AG08395 (cell line): Measurements from ENCODE around the gene ZNF460.

Experiments
- DNase-seq: peaks from one replicate; pipeline ENCODE4 v3.0.0; 2012; ENCODE audit warnings: mixed read lengths, low spot score

ZNF460 gene

DNA sequence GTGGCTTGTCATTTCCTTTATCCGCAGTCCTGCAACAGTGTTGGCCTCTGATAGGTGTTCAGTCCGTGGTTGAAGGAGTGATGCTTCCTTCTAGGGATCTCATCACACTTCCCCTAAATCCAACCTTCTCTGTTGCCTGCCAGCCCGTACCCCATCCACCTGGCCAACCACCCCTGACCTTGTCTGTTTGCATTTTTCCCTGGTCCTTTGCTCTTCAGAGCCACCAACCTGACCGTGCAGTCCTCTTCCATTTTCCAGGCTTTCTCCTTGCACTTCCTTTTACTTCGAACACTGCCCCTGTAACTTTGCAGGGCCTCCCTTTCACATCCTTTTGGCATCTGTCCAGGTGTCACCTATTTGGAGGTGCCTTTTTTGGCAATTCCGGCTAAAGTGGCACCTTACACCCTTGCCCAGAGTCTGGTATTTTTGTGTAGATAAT is 696 bp downstream of the ZNF460 start:
- DNase-seq: no peak

DNA sequence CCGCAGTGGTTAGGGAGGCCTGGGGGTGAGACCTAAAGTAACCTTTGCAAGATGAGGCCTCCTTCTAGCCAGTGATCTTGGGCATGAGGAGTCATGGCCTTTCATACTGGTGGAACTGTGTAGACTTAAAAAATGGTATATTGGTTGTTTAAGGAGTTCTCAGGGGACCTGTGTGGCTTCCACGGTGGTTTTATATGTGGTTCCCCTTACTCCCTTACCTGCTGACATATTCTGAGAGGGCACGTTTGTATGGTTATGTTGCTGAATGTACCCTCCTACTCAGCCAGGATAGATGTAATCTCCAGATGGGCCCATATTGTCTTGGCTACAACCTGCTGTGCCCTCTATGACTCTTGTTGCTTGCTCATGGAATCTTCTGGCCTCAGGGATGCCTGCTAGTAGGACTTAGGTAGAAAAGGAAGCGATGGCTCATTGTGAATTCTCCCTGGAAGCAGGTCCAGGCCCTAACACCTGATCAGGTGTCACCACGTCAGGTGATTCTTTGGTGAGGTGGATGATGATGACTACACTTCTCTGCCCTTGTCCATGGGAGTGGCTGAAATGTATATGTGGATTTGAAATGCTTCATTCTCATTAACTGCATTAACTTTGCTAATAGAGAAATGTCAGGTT is 1.8 kb downstream of the ZNF460 start:
- no peak for DNase-seq

DNA sequence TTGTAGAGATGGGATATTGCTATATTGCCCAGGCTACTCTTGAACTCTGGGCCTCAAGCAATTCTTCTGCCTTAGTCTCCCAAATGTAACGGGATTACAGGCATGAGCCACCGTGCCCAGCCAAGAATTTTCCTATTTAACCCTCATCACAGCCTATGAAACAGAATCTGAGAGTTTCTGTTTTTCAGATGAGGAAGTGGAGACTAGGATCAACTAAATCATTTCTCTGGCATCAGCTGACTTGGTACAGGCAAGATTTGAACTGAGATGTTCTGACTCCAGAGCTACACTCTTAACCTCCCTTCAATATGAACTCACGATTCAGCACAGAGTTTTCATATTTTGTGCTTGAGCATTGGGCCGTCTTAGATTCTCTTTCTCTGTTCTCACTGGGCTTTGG is 8.1 kb downstream of the ZNF460 start:
- DNase-seq: no peak

DNA sequence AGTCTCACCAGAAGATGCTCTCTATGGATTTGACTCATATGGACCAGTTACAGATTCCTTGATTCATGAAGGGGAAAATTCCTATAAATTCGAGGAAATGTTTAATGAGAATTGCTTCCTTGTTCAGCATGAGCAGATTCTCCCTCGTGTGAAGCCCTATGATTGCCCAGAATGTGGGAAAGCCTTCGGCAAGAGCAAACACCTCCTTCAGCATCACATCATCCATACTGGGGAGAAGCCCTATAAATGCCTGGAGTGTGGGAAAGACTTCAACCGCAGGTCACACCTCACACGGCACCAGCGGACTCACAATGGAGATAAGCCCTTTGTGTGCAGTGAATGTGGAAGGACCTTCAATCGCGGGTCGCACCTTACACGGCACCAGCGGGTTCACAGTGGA is 10.7 kb downstream of the ZNF460 start:
- no peak for DNase-seq

DNA sequence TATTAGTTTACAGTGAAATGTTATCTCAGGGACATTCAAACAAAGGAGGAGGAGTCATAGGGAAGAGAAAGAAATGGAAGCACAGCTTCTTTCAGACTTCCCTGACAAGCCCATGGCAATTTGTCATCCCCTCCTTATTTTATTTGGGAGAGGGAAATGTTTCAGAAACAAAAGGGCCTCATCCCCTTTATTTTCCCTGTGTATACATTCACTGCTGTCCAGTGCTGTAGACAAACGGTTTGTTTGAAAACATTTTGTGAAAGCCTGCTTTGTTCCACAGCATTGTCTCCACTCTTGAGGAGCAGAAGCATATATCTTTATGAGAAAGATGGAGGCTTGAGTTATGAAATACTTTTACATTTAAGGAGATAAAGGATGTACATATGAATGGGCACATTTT is 12.3 kb downstream of the ZNF460 start:
- DNase-seq: no peak

DNA sequence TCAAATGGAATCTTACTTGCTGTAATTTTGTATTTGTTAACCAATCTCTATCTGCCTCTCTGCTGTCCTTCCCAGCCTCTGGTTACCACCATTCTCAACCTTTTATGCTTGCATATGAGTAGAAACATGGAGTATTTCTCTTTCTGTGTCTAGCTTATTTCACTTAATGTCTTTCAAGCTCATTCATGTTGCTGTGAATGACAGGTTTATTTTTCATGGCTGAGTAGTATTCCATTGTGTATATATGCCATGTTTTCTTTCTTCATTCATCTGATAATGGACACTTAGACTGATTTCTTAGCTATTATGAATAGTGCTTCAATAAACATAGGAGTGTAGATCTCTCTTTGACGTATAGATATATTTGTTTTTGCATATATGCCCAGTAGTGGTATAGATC is 13.4 kb downstream of the ZNF460 start:
- DNase-seq: no peak

DNA sequence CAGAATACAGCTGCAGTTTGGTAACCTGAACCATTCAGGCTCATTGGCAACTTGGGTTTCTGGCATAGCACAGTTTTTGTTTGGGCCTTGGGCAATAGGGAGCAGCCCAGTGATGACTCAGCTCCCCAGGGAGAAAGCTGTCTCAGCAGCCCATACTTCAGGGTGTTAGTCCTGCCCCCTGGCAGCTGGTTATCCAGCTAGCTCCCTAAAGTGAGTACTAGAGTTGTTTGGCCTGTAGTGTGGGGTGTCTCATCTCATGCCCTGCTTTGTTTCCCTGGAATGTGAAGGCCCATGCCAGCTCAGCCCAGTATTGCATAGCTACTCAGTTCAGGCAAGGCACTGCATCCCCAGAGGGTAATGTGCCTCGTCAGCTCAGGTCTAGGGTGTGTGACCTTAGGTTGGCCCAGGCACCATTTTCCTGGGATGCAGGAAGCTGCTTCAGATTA is 21.8 kb downstream of the ZNF460 start:
- peak; percentile 93 for DNase-seq

DNA sequence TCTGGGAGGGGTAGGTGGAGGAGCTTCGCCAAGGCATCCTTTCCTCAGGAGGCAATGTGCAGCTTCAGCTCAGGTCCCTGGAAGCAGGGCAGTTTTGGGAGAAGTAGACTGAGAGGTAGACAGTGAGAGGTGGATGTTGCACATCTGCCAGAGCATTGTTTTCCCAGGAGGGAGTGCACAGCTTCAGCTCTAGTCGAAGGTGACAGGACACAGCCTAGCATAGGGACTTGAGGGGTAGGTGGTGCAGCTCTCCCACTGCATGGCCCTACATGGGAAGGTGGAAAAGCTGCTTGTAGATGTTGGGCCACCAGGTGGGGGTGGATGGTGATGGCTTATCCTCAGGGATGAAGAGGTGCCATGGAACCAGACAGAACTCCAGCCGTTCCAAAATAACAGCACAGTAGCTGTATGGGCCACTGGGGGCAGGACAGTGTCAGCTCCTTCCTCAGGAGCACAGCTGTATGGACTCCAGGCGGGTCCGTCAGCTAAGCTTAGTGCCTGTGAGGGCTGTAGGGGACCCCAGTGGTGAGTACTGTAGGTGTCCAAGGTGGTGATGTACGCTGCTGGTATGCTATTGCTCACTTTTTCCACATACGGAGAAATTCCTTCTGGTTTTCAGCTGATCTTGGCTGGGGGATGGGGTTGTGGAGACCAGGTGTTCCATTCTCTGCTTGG is 22.6 kb downstream of the ZNF460 start:
- no peak for DNase-seq

DNA sequence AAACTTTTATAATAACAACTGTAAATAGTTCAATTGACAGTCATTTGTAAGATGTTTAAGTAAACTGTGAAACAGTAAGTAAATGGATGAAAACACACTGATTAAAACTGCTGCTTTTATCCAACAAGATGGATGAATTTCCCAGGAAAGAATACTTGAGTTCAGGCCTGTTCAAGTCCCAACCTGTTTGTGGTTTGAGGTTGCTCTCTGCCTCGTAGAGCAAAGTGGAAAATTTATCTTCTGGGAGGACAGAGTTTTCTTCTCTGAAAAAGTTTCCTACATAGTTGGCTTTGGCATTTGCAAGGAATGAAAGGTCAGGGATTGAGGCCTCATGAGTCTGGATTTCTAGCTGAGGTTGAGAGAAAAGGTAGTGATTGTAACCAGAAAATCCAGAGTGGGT is 24.8 kb downstream of the ZNF460 start:
- no peak for DNase-seq

DNA sequence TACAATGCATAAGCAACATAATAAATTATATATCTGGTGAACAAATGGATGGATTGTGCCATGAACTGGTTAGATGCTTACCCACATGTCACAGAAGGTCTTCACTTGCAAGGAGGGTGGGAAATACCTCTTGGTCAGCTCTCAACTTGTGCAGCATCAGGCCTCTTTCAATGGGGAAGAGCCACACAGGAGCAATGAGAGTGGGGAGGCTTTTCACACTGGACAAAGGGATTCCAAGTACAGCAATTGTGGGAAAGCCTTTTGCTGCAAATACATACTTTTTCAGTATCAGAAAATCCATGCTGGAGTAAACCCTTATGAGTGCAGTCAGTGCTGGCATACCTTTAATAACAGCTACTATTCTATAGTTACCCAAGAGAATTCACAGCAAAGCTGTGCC is 28.2 kb downstream of the ZNF460 start:
- no peak for DNase-seq

DNA sequence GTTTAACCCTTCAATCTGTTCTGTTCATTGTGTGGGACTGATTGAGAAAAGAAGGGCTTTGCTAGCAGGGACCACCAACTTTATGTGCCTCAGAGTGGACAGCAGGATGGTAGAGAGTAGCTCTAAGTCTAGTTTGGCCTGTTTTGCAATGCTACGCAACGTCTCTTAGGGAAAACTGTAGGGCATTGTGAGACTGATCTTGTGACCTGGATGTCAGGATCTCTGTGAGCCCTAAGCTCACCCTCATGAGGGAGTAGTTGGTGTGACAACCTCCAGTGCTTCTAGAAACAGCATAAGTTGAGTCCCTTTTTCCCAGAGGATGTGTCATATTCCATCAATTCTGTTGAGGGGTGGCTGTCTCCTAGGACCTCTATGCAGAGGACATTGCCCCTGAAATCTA is 30.5 kb downstream of the ZNF460 start:
- no peak for DNase-seq

DNA sequence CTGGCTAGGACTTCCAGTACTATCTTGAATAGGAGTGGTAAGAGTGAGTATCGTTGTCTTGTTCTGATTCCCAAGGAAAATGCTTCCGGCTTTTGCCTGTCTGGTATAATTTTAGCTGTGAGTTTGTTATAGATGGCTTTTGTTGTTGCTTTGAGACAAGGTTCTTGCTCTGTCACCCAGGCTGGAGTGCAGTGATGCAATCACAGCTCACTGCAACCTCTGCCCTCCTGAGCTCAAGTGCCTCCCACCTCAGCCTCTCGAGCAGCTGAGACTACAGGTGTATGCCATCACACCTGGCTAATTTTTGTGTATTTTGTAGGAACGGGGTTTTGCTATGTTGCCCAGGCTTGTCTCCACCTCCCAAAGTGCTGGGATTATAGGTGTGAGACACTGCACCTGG is 33.9 kb downstream of the ZNF460 start:
- no peak for DNase-seq

DNA sequence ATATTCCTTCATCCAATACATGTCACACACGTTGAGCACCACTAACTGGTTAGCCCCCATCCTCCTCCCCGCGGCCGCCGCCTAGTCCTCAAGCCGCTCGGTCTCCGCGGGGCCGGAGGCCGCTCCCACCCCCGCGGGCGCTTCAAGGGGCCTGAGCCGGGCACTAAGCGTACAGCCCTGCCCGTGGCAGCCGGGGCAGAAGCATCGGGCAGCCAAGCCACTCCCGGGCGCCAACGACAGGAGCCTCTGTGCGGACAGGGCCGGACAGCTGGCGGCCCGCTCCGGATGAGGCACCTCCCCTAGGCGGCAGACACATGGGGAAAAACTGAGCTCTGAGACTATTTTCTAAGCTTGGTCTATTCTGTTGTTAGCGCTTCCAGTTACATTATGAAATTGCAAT is 37.2 kb downstream of the ZNF460 start:
- DNase-seq: no peak

DNA sequence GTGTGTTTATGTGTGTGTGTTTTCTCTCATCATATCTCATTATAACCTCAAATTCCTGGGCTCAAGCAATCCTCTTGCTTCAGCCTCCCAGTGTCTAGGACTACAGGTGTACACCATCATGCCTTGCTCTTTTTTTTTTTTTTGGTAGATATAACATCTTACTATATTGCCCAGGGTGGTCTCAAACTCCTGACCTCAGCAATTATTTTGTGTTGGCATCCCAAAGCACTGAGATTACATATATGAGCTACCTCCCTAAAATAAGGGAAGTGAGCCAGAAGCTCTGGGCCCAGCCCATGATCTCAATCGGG is 39.5 kb downstream of the ZNF460 start:
- DNase-seq: no peak

DNA sequence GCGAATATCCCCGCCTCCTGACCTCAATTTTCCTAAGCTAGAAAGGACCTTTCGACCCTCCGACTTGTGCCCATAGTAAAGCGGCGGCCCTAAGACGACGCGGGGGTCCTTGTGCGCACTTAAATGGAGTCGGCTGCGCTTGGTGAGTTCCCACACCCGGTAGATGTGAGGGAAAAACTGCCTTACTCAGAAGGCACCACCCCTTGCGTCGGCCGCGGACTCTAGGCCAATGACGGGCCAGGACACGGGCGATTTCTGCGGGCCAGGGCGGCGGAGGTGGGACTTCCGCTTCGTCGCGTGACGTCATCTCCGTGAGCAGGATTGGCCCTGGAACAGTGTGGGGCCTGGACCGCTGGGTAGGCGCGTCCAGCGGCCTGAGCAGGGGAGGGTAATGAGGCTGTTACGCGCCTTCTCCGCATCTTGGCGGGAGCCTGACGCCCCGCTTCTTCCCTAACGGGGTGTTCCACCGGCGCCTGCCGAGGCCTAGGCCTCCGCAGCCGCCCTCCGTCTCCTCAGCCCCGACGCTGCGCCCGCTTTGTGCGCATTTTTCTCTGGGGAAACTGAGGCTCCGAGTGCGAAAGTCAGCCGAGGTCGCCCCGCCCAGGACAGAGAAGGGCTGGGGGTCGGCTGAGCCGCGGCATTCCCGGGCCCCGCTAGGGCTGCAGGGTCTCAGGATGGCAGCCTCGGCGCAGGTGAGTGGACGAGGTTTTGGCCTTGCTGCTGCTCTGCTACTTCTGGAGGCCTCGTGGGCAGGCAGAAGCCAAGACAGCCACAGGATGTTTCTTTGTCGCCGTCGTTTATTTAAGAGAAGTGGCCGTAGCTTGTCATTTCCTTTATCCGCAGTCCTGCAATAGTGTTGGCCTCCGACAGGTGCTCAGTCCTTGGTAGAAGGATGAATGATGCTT is 40.1 kb downstream of the ZNF460 start, which contains the start of gene ZNF543:
TSS of gene ZNF543 (plus strand) at position 293 of the 905 bp plus-strand sequence. CDS start at position 675, 382 bp downstream.
- DNase-seq: peak; percentile 98

DNA sequence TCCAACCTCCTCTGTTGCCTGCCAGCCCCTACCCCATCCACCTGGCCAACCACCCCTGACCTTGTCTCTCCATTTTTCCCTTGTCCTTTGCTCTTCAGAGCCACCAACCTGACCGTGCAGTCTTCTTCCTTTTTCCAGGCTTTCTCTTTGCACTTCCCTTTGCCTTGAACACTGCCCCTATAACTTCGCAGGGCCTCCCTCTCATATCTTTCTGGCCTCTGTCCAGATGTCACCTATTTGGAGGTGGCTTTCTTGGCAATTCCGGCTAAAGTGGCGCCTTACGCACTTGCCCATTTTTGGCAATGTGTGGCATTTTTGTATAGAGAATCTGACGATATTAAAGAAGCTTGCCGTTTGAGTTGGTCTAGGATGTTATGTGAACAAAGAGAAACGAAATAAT is 40.8 kb downstream of the ZNF460 start:
- DNase-seq: no peak

DNA sequence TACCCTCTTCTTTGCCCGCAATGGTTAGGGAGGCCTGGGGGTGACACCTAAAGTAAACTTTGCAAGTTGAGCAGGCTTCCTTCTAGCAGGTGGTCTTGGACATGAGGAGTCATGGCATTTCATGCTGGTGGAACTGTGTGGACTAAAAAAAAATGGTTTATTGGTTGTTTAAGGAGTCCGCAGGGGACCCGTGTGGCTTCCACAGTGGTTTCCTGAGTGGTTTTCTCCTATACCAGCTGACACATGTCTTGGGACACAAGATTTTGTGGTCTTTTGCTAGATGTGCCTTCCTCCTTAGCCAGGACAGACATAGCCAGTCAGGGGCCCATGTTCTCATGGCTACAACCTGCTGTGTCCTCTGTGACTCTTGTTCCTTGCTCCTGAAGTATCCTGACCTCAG is 41.5 kb downstream of the ZNF460 start:
- DNase-seq: no peak

DNA sequence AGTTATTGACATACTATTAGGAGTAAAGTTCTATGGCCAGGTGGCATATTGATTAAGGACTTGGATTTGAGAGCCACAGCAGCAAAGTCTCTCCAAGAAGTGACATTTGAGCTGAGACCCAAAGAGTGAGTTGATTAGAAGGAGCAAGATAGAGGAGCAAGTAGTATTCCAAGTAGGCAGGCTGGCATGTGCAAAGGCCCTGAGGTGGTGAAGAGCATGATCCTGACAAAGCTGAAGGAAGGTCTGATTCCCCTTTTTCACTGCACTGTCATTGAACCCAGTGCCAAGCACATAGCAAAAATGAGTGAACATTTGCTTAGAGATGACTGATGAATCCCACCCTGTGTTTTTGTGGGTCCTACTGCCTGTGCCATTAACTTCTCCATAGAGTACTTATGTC is 44.7 kb downstream of the ZNF460 start:
- no peak for DNase-seq

DNA sequence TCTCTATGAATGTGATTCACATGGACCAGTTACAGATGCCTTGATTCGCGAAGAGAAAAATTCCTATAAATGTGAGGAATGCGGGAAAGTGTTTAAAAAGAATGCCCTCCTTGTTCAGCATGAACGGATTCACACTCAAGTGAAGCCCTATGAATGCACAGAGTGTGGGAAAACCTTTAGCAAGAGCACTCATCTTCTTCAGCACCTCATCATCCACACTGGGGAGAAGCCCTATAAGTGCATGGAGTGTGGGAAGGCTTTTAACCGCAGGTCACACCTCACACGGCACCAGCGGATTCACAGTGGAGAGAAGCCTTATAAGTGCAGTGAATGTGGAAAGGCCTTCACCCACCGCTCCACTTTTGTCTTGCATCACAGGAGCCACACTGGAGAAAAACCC is 47.7 kb downstream of the ZNF460 start:
- DNase-seq: no peak

DNA sequence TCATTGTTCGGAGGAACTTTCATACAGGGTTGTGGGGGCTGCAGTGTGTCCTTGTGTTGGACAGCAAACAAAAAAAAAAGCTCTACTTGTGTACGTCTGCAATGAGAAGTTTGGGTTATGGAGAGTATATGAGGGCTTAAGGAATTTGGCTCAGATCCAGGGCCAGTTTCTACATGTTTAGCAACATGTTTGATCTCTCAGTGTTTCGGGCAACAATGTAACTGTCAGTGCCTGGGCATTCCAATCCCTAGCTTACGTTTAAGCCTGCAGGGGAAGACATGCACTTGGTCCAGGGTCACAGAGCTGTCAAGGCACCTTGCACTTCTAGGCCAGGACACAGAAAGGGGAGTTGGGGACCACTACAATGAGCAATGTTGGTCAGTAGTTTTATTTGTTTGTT is 53.9 kb downstream of the ZNF460 start:
- DNase-seq: no peak

DNA sequence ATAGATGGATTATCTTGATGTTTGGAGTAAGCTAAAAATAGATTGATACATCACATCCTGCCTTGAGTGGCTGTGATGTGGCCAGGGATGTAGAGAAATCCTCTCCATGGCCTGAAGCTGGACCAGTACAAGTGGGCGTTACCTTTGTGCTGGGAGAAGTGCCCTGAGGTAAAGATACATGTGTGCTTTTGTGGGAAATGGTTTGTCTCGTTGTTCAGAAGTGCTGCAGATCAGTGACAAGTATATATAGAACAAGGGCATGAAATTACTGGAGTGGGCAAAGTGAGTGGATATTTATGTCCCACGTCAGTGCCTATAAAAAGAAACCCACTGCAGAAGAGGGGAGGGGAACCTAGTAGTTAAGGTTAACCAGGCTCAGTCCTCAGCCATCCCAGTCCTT is 58.6 kb downstream of the ZNF460 start:
- DNase-seq: peak; percentile 31

DNA sequence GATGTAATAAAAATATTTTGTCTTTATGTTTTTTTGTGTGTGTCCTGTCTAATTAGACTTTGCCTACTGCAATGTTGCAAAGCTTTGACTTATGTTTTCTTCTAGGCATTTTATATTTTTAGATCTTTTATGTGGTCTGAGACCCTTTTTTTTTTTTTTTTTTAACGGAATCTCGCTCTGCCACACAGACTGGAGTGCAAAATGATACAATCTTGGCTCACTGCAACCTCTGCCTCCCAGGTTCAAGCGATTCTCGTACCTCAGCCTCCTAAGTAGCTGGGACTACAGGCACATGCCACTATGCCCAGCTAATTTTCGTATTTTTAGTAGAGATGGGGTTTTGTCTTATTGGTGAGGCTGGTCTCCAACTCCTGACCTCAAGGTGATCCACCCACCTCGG is 62.3 kb downstream of the ZNF460 start:
- DNase-seq: no peak
